Measurements from ENCODE around the gene TMCC3. TPM values are rescaled to one million over a fixed set of nuclear protein-coding genes. Genes with fewer than 3 reads are reported as not detected.
"Not testable (repeated sequence)": the region's sequence is repeated elsewhere in the genome, so short reads cannot be mapped to it uniquely, and the experiment has no call there.

Gene TMCC3
- total and polyA plus RNA-seq, 2 experiments from 2014 or later = 1.4 to 3.6 TPM

DNA sequence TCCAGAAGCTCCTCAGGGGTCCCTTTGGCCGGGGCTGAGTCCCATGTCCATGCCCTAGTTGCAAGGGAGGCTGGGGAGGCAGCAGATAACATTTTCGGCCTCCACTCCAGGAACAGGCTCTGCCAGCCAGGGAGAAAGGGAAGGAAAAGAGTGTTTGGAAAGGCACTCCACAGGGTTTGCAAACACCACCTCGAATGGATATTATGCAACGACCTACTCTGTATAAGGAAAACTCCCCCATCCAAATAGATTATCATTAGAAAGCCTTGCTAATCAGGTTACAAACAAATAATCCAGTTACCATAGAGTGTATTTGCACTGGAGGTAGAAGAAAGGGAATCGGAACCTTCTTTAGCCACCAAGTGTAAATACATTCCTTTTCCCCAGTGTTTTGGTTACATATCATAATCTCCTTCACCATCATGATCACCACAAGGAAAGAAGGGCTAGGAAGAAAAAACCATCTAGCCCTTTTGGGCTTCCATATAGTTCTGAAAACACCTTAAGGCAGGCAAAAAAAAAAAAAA, 40.4 kb downstream of the TMCC3 start (continued):
- no peak for TF ChIP-seq CTCF (conservative IDR thresholded peaks at IDR 0.05; ENCODE audit: low read depth in 2 of 2)
- no peak for TF ChIP-seq ZNF331 (CRISPR knock-in tag; IDR thresholded peaks at IDR 0.05; ENCODE audit: low read depth)
- no peak for TF ChIP-seq JUNB (IDR thresholded peaks at IDR 0.05; ENCODE audit: unreplicated experiment)
- no peak for TF ChIP-seq ZNF114 (CRISPR knock-in tag; IDR thresholded peaks at IDR 0.05)
- TF ChIP-seq NANOG (IDR thresholded peaks at IDR 0.05; ENCODE audit: borderline replicate concordance) = no peak

DNA sequence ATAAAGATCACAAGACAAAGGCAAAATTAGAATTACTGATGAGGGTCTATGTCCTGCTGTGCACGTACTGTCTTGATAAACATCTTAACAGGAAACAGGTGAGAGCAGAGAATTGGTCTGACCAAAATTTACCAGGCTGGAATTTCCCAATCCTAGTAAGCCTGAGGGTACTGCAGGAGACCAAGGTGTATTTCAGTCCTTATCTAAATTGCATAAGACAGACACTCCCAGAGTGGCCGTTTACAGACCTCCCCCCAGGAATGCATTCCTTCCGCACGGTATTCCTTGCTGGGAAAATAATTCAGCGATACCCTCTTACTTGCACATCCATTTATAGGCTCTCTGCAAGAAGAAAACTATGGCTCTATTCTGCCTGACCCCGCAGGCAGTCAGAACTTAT, 43.5 kb downstream of the TMCC3 start:
- not testable (repeated sequence) for H2AFZ ChIP-seq; DNase-seq (ENCODE audit: low spot score); H3K27ac Mint-ChIP-seq; H3K36me3 ChIP-seq (ENCODE audit: insufficient read depth); H4K20me1 ChIP-seq (replicated peaks; ENCODE audit: insufficient read depth); H3K4me3 Mint-ChIP-seq; H3K27me3 Mint-ChIP-seq (ENCODE audit: insufficient read depth, low read depth, poor library complexity); H3K27me3 ChIP-seq (ENCODE audit: insufficient read depth); H3K27ac ChIP-seq (ENCODE audit: low read depth); H3K4me3 ChIP-seq; H3K4me2 ChIP-seq; H3K79me2 ChIP-seq (replicated peaks; ENCODE audit: insufficient read depth); H3F3A ChIP-seq (replicated peaks; ENCODE audit: low read depth); ATAC-seq; H3K9me2 ChIP-seq (ENCODE audit: insufficient read depth)
- Mint-ChIP-seq H3K36me3 (ENCODE audit: low read depth) (peaks cover 24% of the 10 kb centered on the region; the same call in 2 of the 3 replicates), H3K9me3 (peaks cover 21% of the 10 kb centered on the region), H3K4me1 (peaks cover 15% of the 10 kb centered on the region)
- H3K4me1 ChIP-seq (ENCODE audit: insufficient read depth) = peaks cover 16% of the 10 kb centered on the region

GRCh38 chr12:94604366-94604698, 46.0 kb downstream of the TMCC3 start:
- no peaks in the 10 kb centered on the region for H3K27me3 Mint-ChIP-seq (ENCODE audit: insufficient read depth, low read depth, poor library complexity)
- no peak overlapping the region for H3K27ac ChIP-seq (ENCODE audit: low read depth)
- H3K36me3 ChIP-seq (ENCODE audit: insufficient read depth) = no peaks in the 10 kb centered on the region
- no peak overlapping the region for H3K4me2 ChIP-seq
- DNase-seq (ENCODE audit: low spot score) (no peak), ATAC-seq (no peak)
- H3K9me2 ChIP-seq (ENCODE audit: insufficient read depth) = no peaks in the 10 kb centered on the region
- no peaks in the 10 kb centered on the region for H3K4me1 ChIP-seq (ENCODE audit: insufficient read depth)
- peaks cover 24% of the 10 kb centered on the region; the same call in 2 of the 3 replicates for H3K36me3 Mint-ChIP-seq (ENCODE audit: low read depth)
- H3K4me3 Mint-ChIP-seq = no peak overlapping the region
- H3K27ac Mint-ChIP-seq = no peak overlapping the region
- no peaks in the 10 kb centered on the region for H4K20me1 ChIP-seq (replicated peaks; ENCODE audit: insufficient read depth)
- H2AFZ ChIP-seq = no peak overlapping the region
- no peaks in the 10 kb centered on the region for H3K79me2 ChIP-seq (replicated peaks; ENCODE audit: insufficient read depth)
- H3K9me3 Mint-ChIP-seq = peaks cover 21% of the 10 kb centered on the region
- no peak overlapping the region for H3K4me3 ChIP-seq
- no peaks in the 10 kb centered on the region for H3K27me3 ChIP-seq (ENCODE audit: insufficient read depth)
- no peaks in the 10 kb centered on the region for H3F3A ChIP-seq (replicated peaks; ENCODE audit: low read depth)
- H3K4me1 Mint-ChIP-seq = peaks cover 1% of the 10 kb centered on the region; the same call in 1 of the 3 replicates
- TF ChIP-seq ZNF331 (CRISPR knock-in tag; IDR thresholded peaks at IDR 0.05; ENCODE audit: low read depth) = no peak
- no peak for TF ChIP-seq POLR2AphosphoS5 (IDR thresholded peaks at IDR 0.05; ENCODE audit: low read depth)
- no peak for TF ChIP-seq CTCF (conservative IDR thresholded peaks at IDR 0.05; ENCODE audit: low read depth in 2 of 2)
- no peak for TF ChIP-seq CREB1 (CRISPR knock-in tag; IDR thresholded peaks at IDR 0.05; ENCODE audit: low read depth)
- no peak for TF ChIP-seq STAT1 (IDR thresholded peaks at IDR 0.05; ENCODE audit: unreplicated experiment)
- no peak for TF ChIP-seq ZNF114 (CRISPR knock-in tag; IDR thresholded peaks at IDR 0.05)
- no peak for TF ChIP-seq REST (IDR thresholded peaks at IDR 0.05; ENCODE audit: unreplicated experiment)
- no peak for TF ChIP-seq EZH2phosphoT487 (IDR thresholded peaks at IDR 0.05; ENCODE audit: unreplicated experiment)

All from GM23338 (cell line).